HCT116 (cell line): ENCODE data around the gene DMRTA2. TPM values are rescaled to one million over a fixed set of nuclear protein-coding genes. Genes with fewer than 3 reads are reported as not detected.

Experiments
- ATAC-seq: fragments of 200-7000 bp; cut with Tn5 transposase; 2 replicates; pipeline ENCODE4 v1.9.1; 2020; ENCODE audit warnings: mild to moderate bottlenecking, moderate library complexity
- BruUV-seq: library from RNA; stranded (reverse); fragments of 400-500 nt; replicated peaks from 2 replicates; lab custom pipeline; 2021; lab: Mats Ljungman, UMichigan
- CTCF ChIA-PET: fragments of 300-600 bp; sonication (Branson Sonifier 250); formaldehyde crosslinking; loops from one replicate; lab custom pipeline; 2021; ENCODE audit warnings: antibody characterized with exemption; lab: Charles Lee
- POLR2A ChIA-PET: fragments of 300-600, 350-600 bp; sonication (Branson Sonifier 250); formaldehyde crosslinking; loops from one replicate; lab custom pipeline; 2021; ENCODE audit warnings: antibody characterized with exemption; lab: Charles Lee
- RAD21 ChIA-PET, 2 experiments: fragments of 300-600 bp; sonication (Branson Sonifier 250); formaldehyde crosslinking; loops; one replicate each; lab custom pipeline; 2023; ENCODE audit warnings: low total read pairs in 2 of 2; ENCODE audit not compliant: uncharacterized antibody in 2 of 2, unreplicated experiment in 2 of 2, low non-redundant PET in 1 of 2; lab: Charles Lee
- DNase-seq: peaks from one replicate; pipeline ENCODE4 v3.0.0-alpha.2; 2010; ENCODE audit warnings: low read depth, low spot score
- H2AFZ ChIP-seq: fragments of 200-600 bp; shearing (Covaris generic), sonication (generic); 2 replicates; pipeline ENCODE4 v1.6.1; 2017; ENCODE audit warnings: low read depth, mixed run types, mixed read lengths, antibody characterized with exemption, low read length; ENCODE audit not compliant: poor library complexity, severe bottlenecking
- H3K27ac ChIP-seq: 2 replicates; pipeline ENCODE4 v1.5.1; 2012; ENCODE audit warnings: low read depth, low read length
- H3K27me3 ChIP-seq: fragments of 200-600 bp; sonication (generic); 2 replicates; pipeline ENCODE4 v1.6.1; 2016; ENCODE audit warnings: mixed run types, low read length, mixed read lengths; ENCODE audit not compliant: insufficient read depth
- H3K36me3 ChIP-seq, 2 experiments: fragments of 200-500 bp in 1 of 2; fragments of 200-600 bp in 1 of 2; sonication (Bioruptor generic) in 1 of 2; sonication (generic) in 1 of 2; 2 replicates each; pipeline versions ENCODE4 v1.5.1 to v1.6.1; 2014 to 2016; ENCODE audit warnings: low read length in 2 of 2, inconsistent platforms in 1 of 2, mixed read lengths in 1 of 2, mixed run types in 1 of 2; ENCODE audit not compliant: insufficient read depth in 2 of 2, control insufficient read depth in 1 of 2
- H3K4me1 ChIP-seq, 2 experiments: fragments of 200-600 bp in 1 of 2; sonication (generic) in 1 of 2; 2 replicates each; pipeline versions ENCODE4 v1.5.1 to v1.6.1; 2012 to 2017; ENCODE audit warnings: low read length in 2 of 2, inconsistent platforms in 1 of 2, mild to moderate bottlenecking in 1 of 2, mixed read lengths in 1 of 2, mixed run types in 1 of 2, moderate library complexity in 1 of 2; ENCODE audit not compliant: insufficient read depth in 2 of 2, control insufficient read depth in 1 of 2
- H3K4me2 ChIP-seq: fragments of 200-600 bp; sonication (generic); 2 replicates; pipeline ENCODE4 v1.6.1; 2017; ENCODE audit warnings: mixed run types, low read length, mixed read lengths
- H3K4me3 ChIP-seq, 2 experiments: fragments of 200-600 bp in 1 of 2; sonication (generic) in 1 of 2; replicated peaks in 1 of 2; 2 replicates each; pipeline ENCODE4 v1.5.1; 2011 to 2016; ENCODE audit warnings: low read length in 2 of 2, control low read depth in 1 of 2, low read depth in 1 of 2, mild to moderate bottlenecking in 1 of 2, mixed read lengths in 1 of 2, mixed run types in 1 of 2
- H3K79me2 ChIP-seq: fragments of 200-600 bp; sonication (generic); 2 replicates; pipeline ENCODE4 v1.6.1; 2017; ENCODE audit warnings: mild to moderate bottlenecking, mixed run types, low read length, moderate library complexity, mixed read lengths; ENCODE audit not compliant: insufficient read depth
- H3K9ac ChIP-seq: fragments of 200-600 bp; sonication (generic); 2 replicates; pipeline ENCODE4 v1.6.1; 2016; ENCODE audit warnings: low read length, mixed read lengths
- H3K9me2 ChIP-seq: fragments of 200-600 bp; sonication (generic), shearing (Covaris generic); 2 replicates; pipeline ENCODE4 v1.6.1; 2017; ENCODE audit warnings: mixed run types, mild to moderate bottlenecking, moderate library complexity; ENCODE audit not compliant: insufficient read depth
- H3K9me3 ChIP-seq, 2 experiments: fragments of 200-500 bp in 1 of 2; fragments of 200-600 bp in 1 of 2; sonication (Bioruptor generic) in 1 of 2; sonication (generic) in 1 of 2; 2 replicates each; pipeline ENCODE4 v1.6.1; 2014 to 2017; ENCODE audit warnings: low read length in 2 of 2, mixed read lengths in 2 of 2, inconsistent platforms in 1 of 2, low read depth in 1 of 2, mild to moderate bottlenecking in 1 of 2, mixed run types in 1 of 2, moderate library complexity in 1 of 2; ENCODE audit not compliant: control insufficient read depth in 1 of 2, insufficient read depth in 1 of 2
- H4K20me1 ChIP-seq: fragments of 200-600 bp; sonication (generic), shearing (Covaris generic); 2 replicates; pipeline ENCODE4 v1.6.1; 2017; ENCODE audit warnings: mixed run types, mild to moderate bottlenecking, moderate library complexity; ENCODE audit not compliant: insufficient read depth
- CBX3 ChIP-seq: IDR thresholded peaks from 2 replicates; pipeline ENCODE4 v1.6.1; 2012; ENCODE audit warnings: low read depth
- REST ChIP-seq: IDR thresholded peaks from 2 replicates; pipeline ENCODE4 v1.6.1; 2012; ENCODE audit warnings: low read depth
- TCF7L2 ChIP-seq: IDR thresholded peaks from 2 replicates; pipeline ENCODE4 v1.7.0; 2011; ENCODE audit warnings: borderline replicate concordance, inconsistent platforms; ENCODE audit not compliant: insufficient read depth, insufficient read length; ENCODE audit errors: extremely low read depth
- ZBTB33 ChIP-seq: IDR thresholded peaks from 2 replicates; pipeline ENCODE4 v1.6.1; 2011; ENCODE audit warnings: mild to moderate bottlenecking, low read length, moderate library complexity; ENCODE audit not compliant: insufficient replicate concordance; ENCODE audit errors: extremely low read depth
- ZFX ChIP-seq: fragments of 450-650 bp; IDR thresholded peaks from 2 replicates; pipeline ENCODE4 v1.6.1; 2017
- intact Hi-C: fragments of 100-400 bp; cut with micrococcal nuclease; formaldehyde crosslinking; loops from 2 replicates; pipeline ENCODE4 v1.10.0; 2022
- total RNA-seq: library from RNA; stranded (reverse); gene quantifications from one replicate; pipeline ENCODE4 v1.2.1, GENCODE V29; 2021; ENCODE audit not compliant: unreplicated experiment

Gene DMRTA2
- total RNA-seq, 1 experiment from 2014 or later: not detected

DNA sequence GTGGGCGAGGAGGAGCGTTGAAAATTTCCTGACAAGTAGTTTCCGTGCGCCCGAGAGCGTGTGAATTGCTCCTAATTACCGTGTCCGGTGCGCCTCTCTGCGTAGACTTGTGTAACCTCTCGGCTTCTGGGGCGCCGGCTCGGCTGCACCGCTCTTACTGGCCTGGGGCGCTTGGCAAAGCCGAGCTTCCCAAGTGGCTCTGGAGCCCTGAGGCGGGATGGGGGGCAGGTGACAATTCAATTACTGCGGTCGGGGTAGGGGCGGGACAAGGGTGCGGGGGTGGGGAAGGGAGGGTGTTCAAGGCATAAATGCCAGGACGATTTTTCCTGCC, 392 bp upstream of the DMRTA2 start:
- no peak for ATAC-seq
- BruUV-seq: no TSS peak

More for the DNA sequence above, 392 bp upstream of the DMRTA2 start:
- H3K4me1 ChIP-seq: no peaks in the 10 kb centered on the region
- no peaks in the 10 kb centered on the region for H3K9me2 ChIP-seq
- no peaks in the 10 kb centered on the region for H3K9me3 ChIP-seq
- RAD21 ChIA-PET: no interaction called here
- CTCF ChIA-PET: no interaction called here
- no peak overlapping the region for H2AFZ ChIP-seq
- H3K9ac ChIP-seq: no peak overlapping the region
- H3K36me3 ChIP-seq: no peaks in the 10 kb centered on the region
- no peak overlapping the region for H3K27ac ChIP-seq
- TF ChIP-seq ZFX: no peak
- TF ChIP-seq ZBTB33: no peak
- no peak for TF ChIP-seq TCF7L2
- no peak for TF ChIP-seq CBX3
- no peak for TF ChIP-seq REST
- TF ChIP-seq, all 23 proteins: peak for 0
- POLR2A ChIA-PET: no interaction called here
- Histone ChIP-seq H4K20me1 (no peaks in the 10 kb centered on the region), H3K4me3 (no peak overlapping the region), H3K27me3 (no peaks in the 10 kb centered on the region), H3K4me2 (no peak overlapping the region), H3K79me2 (no peaks in the 10 kb centered on the region)
- intact Hi-C loops: no loop called here
- no peak for DNase-seq
